ENCODE data around the gene RICTOR. TPM values are rescaled to one million over a fixed set of nuclear protein-coding genes. Genes with fewer than 3 reads are reported as not detected.

The RICTOR gene
- total and polyA plus RNA-seq, 2 of the 4 experiments (the other 2 are of a cell fraction), result 4.1 to 35.7 TPM

GRCh38 chr5:39074017-39074814, at the start of gene RICTOR (continued):
- TF ChIP-seq POLR2A (IDR thresholded peaks at IDR 0.05; ENCODE audit: low read depth, low read length) (peak; percentile 82), CTCF (conservative IDR thresholded peaks at IDR 0.05; ENCODE audit: low read depth, low read length) (no peak), CEBPB (IDR thresholded peaks at IDR 0.05; ENCODE audit: low read depth, low read length) (no peak), MAZ (IDR thresholded peaks at IDR 0.05; ENCODE audit: borderline replicate concordance, low read depth, low read length) (peak; percentile 94; the same call in 1 of the 2 replicates), NFE2L2 (IDR thresholded peaks at IDR 0.05; ENCODE audit: low read depth, low read length) (no peak)
